Measurements from ENCODE around the gene UBL4B.

DNA sequence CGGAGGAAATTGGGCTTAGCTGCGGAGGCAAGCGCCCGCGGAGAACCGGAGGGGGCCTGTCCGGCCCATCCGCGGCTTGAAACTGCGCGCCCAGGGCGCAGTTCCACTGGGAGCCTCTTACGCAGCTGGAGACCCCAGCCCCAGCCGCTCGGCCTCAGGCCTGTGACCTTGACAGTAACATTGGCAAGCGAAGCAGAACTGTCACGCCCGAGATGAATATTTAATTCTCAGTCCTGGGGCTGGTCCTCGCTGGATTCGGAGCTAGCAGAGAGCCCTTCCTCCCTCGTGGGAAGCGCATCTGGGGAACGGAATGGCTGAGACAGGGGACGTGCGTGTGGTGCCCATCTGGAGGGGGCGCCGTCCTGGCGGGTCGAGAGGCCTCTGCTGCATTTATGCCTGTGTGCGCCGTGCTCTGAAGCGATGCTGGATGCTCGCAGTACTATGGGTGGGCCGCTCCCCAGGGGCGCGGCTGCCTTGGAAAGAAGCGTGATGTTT, 39.0 kb downstream of the UBL4B start:
- TF ChIP-seq, protein P1, sequence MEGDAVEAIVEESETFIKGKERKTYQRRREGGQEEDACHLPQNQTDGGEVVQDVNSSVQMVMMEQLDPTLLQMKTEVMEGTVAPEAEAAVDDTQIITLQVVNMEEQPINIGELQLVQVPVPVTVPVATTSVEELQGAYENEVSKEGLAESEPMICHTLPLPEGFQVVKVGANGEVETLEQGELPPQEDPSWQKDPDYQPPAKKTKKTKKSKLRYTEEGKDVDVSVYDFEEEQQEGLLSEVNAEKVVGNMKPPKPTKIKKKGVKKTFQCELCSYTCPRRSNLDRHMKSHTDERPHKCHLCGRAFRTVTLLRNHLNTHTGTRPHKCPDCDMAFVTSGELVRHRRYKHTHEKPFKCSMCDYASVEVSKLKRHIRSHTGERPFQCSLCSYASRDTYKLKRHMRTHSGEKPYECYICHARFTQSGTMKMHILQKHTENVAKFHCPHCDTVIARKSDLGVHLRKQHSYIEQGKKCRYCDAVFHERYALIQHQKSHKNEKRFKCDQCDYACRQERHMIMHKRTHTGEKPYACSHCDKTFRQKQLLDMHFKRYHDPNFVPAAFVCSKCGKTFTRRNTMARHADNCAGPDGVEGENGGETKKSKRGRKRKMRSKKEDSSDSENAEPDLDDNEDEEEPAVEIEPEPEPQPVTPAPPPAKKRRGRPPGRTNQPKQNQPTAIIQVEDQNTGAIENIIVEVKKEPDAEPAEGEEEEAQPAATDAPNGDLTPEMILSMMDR (IDR thresholded peaks at IDR 0.05), result no peak
- TF ChIP-seq EP300 (IDR thresholded peaks at IDR 0.05; ENCODE audit: low read depth), result no peak
- TF ChIP-seq POLR2AphosphoS5 (IDR thresholded peaks at IDR 0.05), result no peak
- no peak for TF ChIP-seq POLR2A (IDR thresholded peaks at IDR 0.05)
